ENCODE data around the gene NSD1. TPM values are rescaled to one million over a fixed set of nuclear protein-coding genes. Genes with fewer than 3 reads are reported as not detected.

NSD1 gene
- total and polyA plus RNA-seq, 5 donors = 10.0 to 55.5 (median 49.0) TPM

GRCh38 chr5:177311723-177312648 lies 178.4 kb downstream of the NSD1 start, which contains the start of gene MXD3:
Gene MXD3, minus strand, starts transcription at chr5:177311898. Its CDS starts 68 bp downstream, at chr5:177311830.
- Histone ChIP-seq H3K27ac (ENCODE audit: low read length) (no peak within 1 kb of the TSS), H3K4me1 (ENCODE audit: control insufficient read depth, insufficient read depth, low read length) (peaks cover 3% of the 10 kb centered on the region), H3K9me3 (ENCODE audit: control insufficient read depth, low read length) (no peaks in the 10 kb centered on the region), H3K27me3 (ENCODE audit: control insufficient read depth, insufficient read depth) (no peaks in the 10 kb centered on the region), H3K4me3 (ENCODE audit: low read length) (peak within 1 kb of the TSS; percentile 50)
- WGBS = under 1% methylated on average over 78 of the region's 78 CpGs
- intact Hi-C loops (cut with DNase I) = loop anchor here in 1 of 4 donors (10.0 kb wide), 1 partner anchor 193 kb away; the partner anchor contains the start of gene DOK3
- DNase-seq (peak; percentile 98 to 99 (median 98)), ATAC-seq (peak; percentile 92 to 93)

GRCh38 chr5:177312649-177313181 lies 179.1 kb downstream of the NSD1 start:
- no peaks in the 10 kb centered on the region for H3K27me3 ChIP-seq (ENCODE audit: control insufficient read depth, insufficient read depth)
- ATAC-seq (no peak), DNase-seq (peak in 1 of 3 donors; percentile 53)
- no peak overlapping the region for H3K4me3 ChIP-seq (ENCODE audit: low read length)
- H3K9me3 ChIP-seq (ENCODE audit: control insufficient read depth, low read length) = no peaks in the 10 kb centered on the region
- H3K27ac ChIP-seq (ENCODE audit: low read length) = no peak overlapping the region
- intact Hi-C loops (cut with DNase I) = loop anchor here in 1 of 4 donors (10.0 kb wide), 1 partner anchor 192 kb away; the partner anchor contains the start of gene DOK3
- WGBS = 9% methylated on average over 19 of the region's 19 CpGs
- H3K4me1 ChIP-seq (ENCODE audit: control insufficient read depth, insufficient read depth, low read length) = peaks cover 3% of the 10 kb centered on the region

- DNase-seq = peak in 1 of 3 donors; percentile 9
- intact Hi-C loops (cut with DNase I) = loop anchor here in 1 of 4 donors (10.0 kb wide), 1 partner anchor 191 kb away; the partner anchor contains the start of gene DOK3
These were observed 180.1 kb downstream of the NSD1 start for GRCh38 chr5:177313561-177314259.

GRCh38 chr5:177314376-177315342 lies 181.1 kb downstream of the NSD1 start:
- intact Hi-C loops (cut with DNase I) = loop anchor here in 1 of 4 donors (10.0 kb wide), 1 partner anchor 190 kb away; the partner anchor contains the start of gene DOK3
- DNase-seq (peak in 1 of 3 donors; percentile 49), ATAC-seq (no peak)
- Histone ChIP-seq H3K4me1 (ENCODE audit: control insufficient read depth, insufficient read depth, low read length) (peaks cover 3% of the 10 kb centered on the region), H3K4me3 (ENCODE audit: low read length) (no peak overlapping the region), H3K27ac (ENCODE audit: low read length) (no peak overlapping the region), H3K27me3 (ENCODE audit: control insufficient read depth, insufficient read depth) (no peaks in the 10 kb centered on the region), H3K9me3 (ENCODE audit: control insufficient read depth, low read length) (no peaks in the 10 kb centered on the region)
- WGBS = 80% methylated on average over 18 of the region's 18 CpGs

More at GRCh38 chr5:177313561-177314259, 180.1 kb downstream of the NSD1 start:
- Histone ChIP-seq H3K27ac (ENCODE audit: low read length) (no peak overlapping the region), H3K9me3 (ENCODE audit: control insufficient read depth, low read length) (no peaks in the 10 kb centered on the region), H3K27me3 (ENCODE audit: control insufficient read depth, insufficient read depth) (no peaks in the 10 kb centered on the region), H3K4me1 (ENCODE audit: control insufficient read depth, insufficient read depth, low read length) (peaks cover 3% of the 10 kb centered on the region), H3K4me3 (ENCODE audit: low read length) (no peak overlapping the region)
- WGBS = 91% methylated on average over 15 of the region's 15 CpGs
- no peak for ATAC-seq

GRCh38 chr5:177315411-177315810 lies 181.8 kb downstream of the NSD1 start:
- peak in 1 of 3 donors; percentile 46 for DNase-seq
- H3K9me3 ChIP-seq (ENCODE audit: control insufficient read depth, low read length) = no peaks in the 10 kb centered on the region
- H3K27me3 ChIP-seq (ENCODE audit: control insufficient read depth, insufficient read depth) = no peaks in the 10 kb centered on the region
- 90% methylated on average over 7 of the region's 7 CpGs for WGBS
- no peak overlapping the region for H3K4me3 ChIP-seq (ENCODE audit: low read length)
- H3K4me1 ChIP-seq (ENCODE audit: control insufficient read depth, insufficient read depth, low read length) = peaks cover 3% of the 10 kb centered on the region
- no peak overlapping the region for H3K27ac ChIP-seq (ENCODE audit: low read length)
- intact Hi-C loops (cut with DNase I) = loop anchor here in 1 of 4 donors (10.0 kb wide), 1 partner anchor 189 kb away; the partner anchor contains the start of gene DOK3
- no peak for ATAC-seq

GRCh38 chr5:177316005-177316404 lies 182.4 kb downstream of the NSD1 start:
- Histone ChIP-seq H3K4me1 (ENCODE audit: control insufficient read depth, insufficient read depth, low read length) (peaks cover 3% of the 10 kb centered on the region), H3K4me3 (ENCODE audit: low read length) (no peak overlapping the region), H3K27ac (ENCODE audit: low read length) (no peak overlapping the region), H3K9me3 (ENCODE audit: control insufficient read depth, low read length) (no peaks in the 10 kb centered on the region), H3K27me3 (ENCODE audit: control insufficient read depth, insufficient read depth) (no peaks in the 10 kb centered on the region)
- DNase-seq = no peak
- 90% methylated on average over 3 of the region's 3 CpGs for WGBS
- no peak for ATAC-seq
- intact Hi-C loops (cut with DNase I) = loop anchor here in 1 of 4 donors (10.0 kb wide), 1 partner anchor 189 kb away; the partner anchor contains the start of gene DOK3

- H3K27me3 ChIP-seq (ENCODE audit: control insufficient read depth, insufficient read depth) = no peaks in the 10 kb centered on the region
- intact Hi-C loops (cut with DNase I) = loop anchor here in 1 of 4 donors (10.0 kb wide), 1 partner anchor 187 kb away; the partner anchor contains the start of gene DOK3
- H3K9me3 ChIP-seq (ENCODE audit: control insufficient read depth, low read length) = no peaks in the 10 kb centered on the region
- no peak overlapping the region for H3K27ac ChIP-seq (ENCODE audit: low read length)
- no peaks in the 10 kb centered on the region for H3K4me1 ChIP-seq (ENCODE audit: control insufficient read depth, insufficient read depth, low read length)
- ATAC-seq = peak; percentile 36 to 40
- peak; percentile 70 to 88 (median 81) for DNase-seq
- no peak overlapping the region for H3K4me3 ChIP-seq (ENCODE audit: low read length)
- 33% methylated on average over 7 of the region's 7 CpGs for WGBS
These were observed 184.4 kb downstream of the NSD1 start for GRCh38 chr5:177317959-177318377.

GRCh38 chr5:177319913-177320588 lies 186.5 kb downstream of the NSD1 start:
- no peaks in the 10 kb centered on the region for H3K27me3 ChIP-seq (ENCODE audit: control insufficient read depth, insufficient read depth)

GRCh38 chr5:177320879-177321278 lies 187.3 kb downstream of the NSD1 start:
- H3K4me3 ChIP-seq (ENCODE audit: low read length) = no peak overlapping the region
- peak in 2 of 3 donors; percentile 45 to 60 for DNase-seq
- no peaks in the 10 kb centered on the region for H3K4me1 ChIP-seq (ENCODE audit: control insufficient read depth, insufficient read depth, low read length)
- peak; percentile 18 to 34 for ATAC-seq
- intact Hi-C loops (cut with DNase I) = no loop called here
- H3K27me3 ChIP-seq (ENCODE audit: control insufficient read depth, insufficient read depth) = no peaks in the 10 kb centered on the region
- no peaks in the 10 kb centered on the region for H3K9me3 ChIP-seq (ENCODE audit: control insufficient read depth, low read length)
- no peak overlapping the region for H3K27ac ChIP-seq (ENCODE audit: low read length)
- WGBS = 80% methylated on average over 7 of the region's 7 CpGs

More at GRCh38 chr5:177319913-177320588, 186.5 kb downstream of the NSD1 start:
- intact Hi-C loops (cut with DNase I) = loop anchor here in 1 of 4 donors (10.0 kb wide), 1 partner anchor 185 kb away; the partner anchor contains the start of gene DOK3
- DNase-seq (peak in 1 of 3 donors; percentile 38), ATAC-seq (no peak)
- 96% methylated on average over 14 of the region's 14 CpGs for WGBS
- no peaks in the 10 kb centered on the region for H3K9me3 ChIP-seq (ENCODE audit: control insufficient read depth, low read length)
- H3K4me1 ChIP-seq (ENCODE audit: control insufficient read depth, insufficient read depth, low read length) = no peaks in the 10 kb centered on the region
- H3K4me3 ChIP-seq (ENCODE audit: low read length) = no peak overlapping the region
- no peak overlapping the region for H3K27ac ChIP-seq (ENCODE audit: low read length)
